IPS DF 4.7 (cell line): ENCODE results near the gene DPP9.

ENCODE experiments used
- DNase-seq: peaks from one replicate; pipeline ENCODE4 v3.0.0-alpha.2; 2013; ENCODE audit warnings: low spot score; ENCODE audit errors: extremely low read depth

DPP9 gene

GRCh38 chr19:4709440-4710280, 14.0 kb downstream of the DPP9 start:
- no peak for DNase-seq

GRCh38 chr19:4707956-4708650, 15.5 kb downstream of the DPP9 start:
- DNase-seq, result no peak

GRCh38 chr19:4707322-4707721, 16.3 kb downstream of the DPP9 start:
- no peak for DNase-seq

- no peak for DNase-seq
Measured at GRCh38 chr19:4705413-4706131, 18.1 kb downstream of the DPP9 start.

- no peak for DNase-seq
Measured at GRCh38 chr19:4704317-4704673, 19.3 kb downstream of the DPP9 start.

GRCh38 chr19:4703671-4704316, 19.8 kb downstream of the DPP9 start:
- DNase-seq, result no peak

- DNase-seq, result no peak
Measured at GRCh38 chr19:4702764-4703163, 20.9 kb downstream of the DPP9 start.

GRCh38 chr19:4701557-4701956, 22.1 kb downstream of the DPP9 start:
- DNase-seq, result no peak

- DNase-seq, result no peak
Measured at GRCh38 chr19:4700693-4700970, 23.0 kb downstream of the DPP9 start.

- no peak for DNase-seq
Measured at GRCh38 chr19:4699826-4700692, 23.6 kb downstream of the DPP9 start.

GRCh38 chr19:4697304-4697703, 26.3 kb downstream of the DPP9 start:
- DNase-seq, result no peak

GRCh38 chr19:4695224-4695731, 28.4 kb downstream of the DPP9 start:
- no peak for DNase-seq

GRCh38 chr19:4694211-4694987, 29.2 kb downstream of the DPP9 start:
- no peak for DNase-seq

- DNase-seq, result no peak
Measured at GRCh38 chr19:4693471-4694121, 30.0 kb downstream of the DPP9 start.

- DNase-seq, result no peak
Measured at GRCh38 chr19:4693078-4693350, 30.6 kb downstream of the DPP9 start.

- no peak for DNase-seq
Measured at GRCh38 chr19:4692251-4693077, 31.2 kb downstream of the DPP9 start.

- no peak for DNase-seq
Measured at GRCh38 chr19:4691373-4691772, 32.3 kb downstream of the DPP9 start.

GRCh38 chr19:4690361-4690760, 33.3 kb downstream of the DPP9 start:
- DNase-seq, result no peak

- DNase-seq, result no peak
Measured at GRCh38 chr19:4689403-4689802, 34.2 kb downstream of the DPP9 start.
